IPS-11a (cell line): Measurements from ENCODE around the gene FAM53B.
"Not testable (repeated sequence)": the region's sequence is repeated elsewhere in the genome, so short reads cannot be mapped to it uniquely, and the experiment has no call there.

Experiments used
- H3K4me3 ChIP-seq: one replicate; pipeline ENCODE4 v1.5.1; 2013; ENCODE audit warnings: low read depth, low read length, control low read depth

The FAM53B gene

DNA sequence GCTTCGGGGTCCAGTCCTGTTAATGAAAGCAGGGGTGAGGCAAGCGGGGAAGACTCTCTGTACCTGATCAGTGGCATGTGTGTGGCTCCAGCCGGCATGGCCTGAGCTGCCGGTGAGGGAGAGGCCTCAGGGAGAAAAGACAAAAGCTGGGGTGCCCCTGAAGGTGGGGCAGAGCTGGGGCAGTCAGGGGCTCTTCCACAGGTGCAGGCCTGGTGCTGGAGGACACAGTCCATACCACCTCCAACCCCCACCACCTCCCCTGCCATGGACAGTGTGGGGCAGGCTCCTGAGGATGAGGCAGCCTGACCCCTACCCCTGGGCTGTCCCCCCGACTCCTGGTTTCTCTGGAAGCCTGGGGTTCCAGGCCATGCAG is 153.1 kb downstream of the FAM53B start:
- H3K4me3 ChIP-seq = no peak overlapping the region

DNA sequence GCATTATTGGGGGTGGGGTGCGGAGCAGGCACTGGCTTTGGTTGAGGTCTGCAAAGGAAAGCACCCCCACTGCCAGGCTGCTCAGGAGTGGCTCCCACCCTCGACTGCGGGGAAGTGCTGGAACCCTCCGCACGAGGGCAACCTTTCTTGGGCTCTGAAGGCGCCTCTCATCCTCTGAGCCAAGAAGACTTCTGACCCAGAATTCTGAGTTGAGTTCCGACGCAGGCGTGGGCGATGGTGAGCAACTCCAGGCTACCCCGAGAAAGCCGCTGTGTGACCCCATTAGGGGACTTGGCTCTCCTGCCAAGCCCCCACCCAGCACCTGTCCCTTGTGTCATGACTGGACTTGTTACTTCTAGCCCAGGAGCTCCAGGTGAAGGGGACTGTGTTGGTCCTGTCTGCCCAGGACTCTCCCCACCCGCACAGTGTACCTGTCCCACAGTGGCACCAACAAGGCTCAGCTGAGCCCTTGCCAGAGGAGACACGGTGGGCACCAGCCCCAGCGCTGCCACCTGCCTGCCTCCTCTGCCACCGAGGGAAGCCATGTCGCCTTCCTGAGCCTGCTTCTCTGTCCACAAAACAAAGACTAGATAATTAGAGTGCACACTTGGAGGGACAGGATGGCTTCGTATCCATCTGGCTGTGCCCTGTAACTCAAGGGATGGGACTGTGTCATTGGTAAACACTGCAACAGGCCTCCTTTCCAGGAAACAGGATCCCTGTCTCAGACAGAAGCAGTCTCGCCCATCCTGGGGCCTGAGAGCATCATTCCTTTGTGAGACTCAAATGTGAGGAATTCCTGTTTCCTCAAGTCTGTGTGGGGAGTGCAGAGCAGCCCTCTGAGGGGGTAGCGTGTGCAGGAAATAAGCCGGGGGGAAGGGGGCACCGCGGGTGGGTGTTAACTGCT is 153.7 kb downstream of the FAM53B start:
- H3K4me3 ChIP-seq = no peak overlapping the region

DNA sequence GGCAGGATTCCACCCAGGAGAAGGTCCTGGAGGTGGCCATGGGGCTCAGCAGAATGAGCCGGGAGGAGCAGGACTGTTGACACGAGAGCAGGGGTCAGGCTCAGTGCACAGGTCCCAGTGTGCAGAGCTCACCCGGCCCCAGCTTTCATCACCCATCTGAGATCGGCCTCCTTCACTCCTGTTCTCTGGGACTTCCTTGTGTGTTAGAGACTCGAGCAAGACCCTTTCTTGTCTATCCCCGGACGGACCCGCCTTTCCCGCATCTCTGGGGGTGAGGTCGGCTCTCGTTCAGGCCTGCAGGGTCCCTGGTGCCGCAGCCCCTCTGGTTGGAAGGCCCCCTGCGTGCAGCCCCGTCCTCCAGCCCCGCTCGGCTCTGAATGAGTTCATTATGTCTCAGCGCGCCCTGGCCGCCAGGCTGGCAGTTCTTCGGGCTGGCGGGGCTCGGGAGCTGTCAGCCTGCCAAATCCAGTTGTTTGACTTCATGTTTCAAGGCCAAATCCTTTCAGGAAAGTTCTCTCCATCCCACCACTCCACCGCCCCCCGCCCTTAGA is 154.6 kb downstream of the FAM53B start:
- no peak overlapping the region for H3K4me3 ChIP-seq

DNA sequence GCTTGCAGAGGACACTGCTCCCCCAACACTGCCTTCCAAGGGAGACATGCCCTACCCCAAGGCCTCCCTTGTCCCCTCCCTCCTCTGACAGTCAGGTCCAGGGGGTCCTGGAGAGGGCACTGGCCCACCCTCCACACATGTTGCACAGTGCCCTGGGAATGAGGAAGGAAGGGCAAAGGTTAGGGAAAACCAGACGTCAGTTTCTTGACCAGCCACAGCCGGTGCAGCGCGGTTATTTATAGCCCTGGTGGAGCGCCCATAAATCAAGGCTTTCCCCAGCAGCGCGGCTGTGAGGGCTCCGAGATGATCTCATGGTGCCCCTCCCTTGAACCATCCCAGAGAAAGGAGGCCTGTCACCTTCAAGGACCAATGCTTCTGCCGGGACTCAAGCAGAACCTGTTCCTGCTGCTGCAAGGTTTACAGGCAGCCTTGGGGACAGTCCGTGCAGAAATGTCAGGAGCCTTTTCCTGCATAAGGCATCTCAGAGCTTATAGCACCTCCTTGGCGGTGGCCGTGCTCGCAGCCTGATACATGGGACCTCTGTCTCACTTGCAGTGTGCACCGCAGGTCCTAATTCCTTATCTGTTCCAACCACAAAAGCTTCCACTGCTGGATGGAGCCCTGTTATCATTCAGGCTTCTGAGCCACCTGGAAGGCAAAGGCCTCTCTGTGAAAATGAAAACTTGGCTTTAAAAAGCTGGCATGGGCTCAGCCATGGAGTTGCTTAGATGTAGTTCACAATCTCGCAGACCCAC is 155.3 kb downstream of the FAM53B start:
- no peak overlapping the region for H3K4me3 ChIP-seq

DNA sequence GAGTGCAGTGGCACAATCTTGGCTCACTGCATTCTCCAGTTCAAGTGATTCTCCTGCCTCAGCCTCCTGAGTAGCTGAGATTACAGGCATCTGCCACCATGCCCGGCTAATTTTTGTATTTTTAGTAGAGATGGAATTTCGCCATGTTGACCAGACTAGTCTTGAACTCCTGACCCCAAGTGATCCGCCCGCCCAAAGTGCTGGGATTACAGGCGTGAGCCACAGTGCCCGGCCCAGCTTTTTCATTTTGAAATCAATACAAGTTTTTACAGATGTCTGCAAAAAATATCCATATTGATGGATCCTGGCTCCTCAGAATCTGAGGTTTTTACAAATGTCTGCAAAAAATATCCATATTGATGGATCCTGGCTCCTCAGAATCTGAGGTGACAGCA is 155.8 kb downstream of the FAM53B start:
- H3K4me3 ChIP-seq = not testable (repeated sequence)

DNA sequence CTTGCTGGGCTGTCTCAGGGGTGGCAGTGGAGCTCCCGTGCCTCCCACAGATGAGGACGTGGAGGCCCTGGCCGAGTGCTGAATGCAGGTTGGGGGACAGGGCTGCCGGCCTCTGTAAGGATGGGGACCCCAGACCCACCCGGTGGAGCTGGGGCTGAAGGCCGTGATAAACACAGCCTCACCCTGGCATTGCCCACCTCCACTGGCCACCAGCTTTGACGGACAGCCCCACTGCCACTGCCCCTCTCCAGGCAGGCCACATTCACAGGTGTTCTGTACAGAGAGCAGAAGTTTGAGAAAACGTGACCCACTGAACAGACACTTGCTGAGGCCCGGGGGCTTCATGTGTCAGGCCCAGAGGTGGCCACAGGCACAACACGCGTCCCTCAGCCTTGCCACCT is 156.4 kb downstream of the FAM53B start:
- H3K4me3 ChIP-seq = no peak overlapping the region

DNA sequence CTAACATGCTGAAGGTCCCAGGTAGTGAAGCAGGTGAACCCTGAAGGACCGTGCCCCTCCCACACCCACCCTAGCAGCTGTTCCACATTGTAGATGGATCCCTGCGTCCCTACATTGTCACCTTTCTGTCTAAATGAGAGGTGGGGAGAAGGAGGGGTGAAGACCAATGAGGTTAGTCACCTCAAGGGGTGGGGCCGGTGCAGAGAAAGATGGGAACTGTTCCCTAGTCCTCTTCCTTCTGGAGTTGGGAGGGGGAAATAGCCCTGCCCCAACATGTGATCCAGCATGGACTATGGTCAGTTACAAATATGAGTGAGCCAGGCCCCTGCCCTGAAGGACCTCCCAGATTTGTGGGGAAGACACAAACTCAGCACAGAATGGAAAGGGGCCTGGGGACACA is 158.0 kb downstream of the FAM53B start:
- H3K4me3 ChIP-seq = no peak overlapping the region

DNA sequence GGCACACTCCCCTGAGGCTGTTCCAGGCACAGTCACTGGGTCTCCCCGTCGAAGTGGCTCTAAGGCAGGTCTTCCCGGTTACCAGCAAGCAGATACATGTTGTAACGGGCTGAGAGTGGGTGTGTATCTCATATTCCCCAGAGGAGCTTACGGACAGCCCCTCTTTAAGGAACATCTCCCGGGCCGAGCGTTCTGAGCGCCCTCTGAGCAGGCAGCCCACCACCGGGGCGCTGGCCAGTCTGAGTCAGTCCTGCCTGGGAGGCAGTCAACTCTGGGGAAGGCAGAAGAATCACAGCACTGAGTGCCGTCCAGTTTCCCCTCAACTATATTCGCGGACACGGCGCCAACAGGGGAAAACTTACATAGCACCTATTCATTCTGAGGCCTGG is 165.2 kb downstream of the FAM53B start:
- H3K4me3 ChIP-seq = no peak overlapping the region

DNA sequence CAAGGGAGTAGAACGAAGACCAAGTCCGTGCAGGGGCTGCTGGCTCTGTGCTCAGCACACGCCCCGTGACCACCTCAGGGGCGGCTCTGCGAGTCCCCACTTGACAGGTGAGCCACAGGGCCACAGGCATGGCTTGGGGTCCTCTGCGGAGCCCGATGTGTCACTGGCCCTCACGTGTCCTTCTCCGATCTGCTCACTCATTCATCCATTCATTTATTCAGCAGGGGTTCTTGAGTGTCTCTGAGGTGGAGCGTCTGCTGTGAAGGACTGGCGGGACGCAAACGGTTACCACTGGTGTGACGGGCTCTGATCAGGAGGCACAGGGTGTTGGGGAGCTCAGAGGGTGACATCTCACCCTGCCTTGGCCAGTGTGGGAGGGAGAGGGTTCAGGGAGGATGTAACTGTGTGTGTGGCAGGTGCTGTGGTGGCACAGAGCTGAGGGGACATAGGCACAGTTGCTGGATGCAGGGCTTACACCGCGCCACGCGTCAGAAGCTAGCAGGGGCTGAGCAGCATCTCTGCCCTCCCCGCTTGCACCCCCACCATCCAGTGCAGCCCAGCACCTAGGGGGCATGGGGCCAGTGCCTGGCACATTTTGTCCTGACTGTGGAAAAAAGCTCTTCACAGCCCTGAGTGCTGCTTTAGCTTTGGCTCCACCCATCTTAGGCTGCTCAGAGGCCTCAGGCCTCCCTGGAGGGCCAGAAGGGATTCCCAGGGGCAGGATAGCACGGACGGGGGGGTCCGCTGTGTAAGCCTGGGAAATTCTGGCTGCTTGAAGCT is 165.8 kb downstream of the FAM53B start:
- H3K4me3 ChIP-seq = no peak overlapping the region

DNA sequence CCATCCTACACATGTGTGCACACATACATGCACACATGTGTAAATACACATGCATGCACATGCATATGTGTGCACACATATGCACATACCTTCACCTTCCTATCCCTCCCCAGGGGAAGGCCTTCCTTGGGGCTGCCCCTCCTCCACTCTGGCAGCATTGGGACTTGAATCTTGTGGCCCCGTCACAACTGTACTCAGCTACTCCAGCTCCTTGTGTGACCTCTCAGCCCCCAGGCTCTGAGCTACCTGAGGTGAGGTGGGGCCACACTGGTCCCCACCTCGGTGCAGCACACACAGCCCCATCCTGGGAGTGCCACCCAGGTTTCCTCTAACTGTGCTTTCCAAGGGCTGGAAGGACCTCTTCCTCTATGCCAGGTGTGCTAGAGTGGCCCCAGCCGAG is 166.5 kb downstream of the FAM53B start:
- H3K4me3 ChIP-seq = no peak overlapping the region

DNA sequence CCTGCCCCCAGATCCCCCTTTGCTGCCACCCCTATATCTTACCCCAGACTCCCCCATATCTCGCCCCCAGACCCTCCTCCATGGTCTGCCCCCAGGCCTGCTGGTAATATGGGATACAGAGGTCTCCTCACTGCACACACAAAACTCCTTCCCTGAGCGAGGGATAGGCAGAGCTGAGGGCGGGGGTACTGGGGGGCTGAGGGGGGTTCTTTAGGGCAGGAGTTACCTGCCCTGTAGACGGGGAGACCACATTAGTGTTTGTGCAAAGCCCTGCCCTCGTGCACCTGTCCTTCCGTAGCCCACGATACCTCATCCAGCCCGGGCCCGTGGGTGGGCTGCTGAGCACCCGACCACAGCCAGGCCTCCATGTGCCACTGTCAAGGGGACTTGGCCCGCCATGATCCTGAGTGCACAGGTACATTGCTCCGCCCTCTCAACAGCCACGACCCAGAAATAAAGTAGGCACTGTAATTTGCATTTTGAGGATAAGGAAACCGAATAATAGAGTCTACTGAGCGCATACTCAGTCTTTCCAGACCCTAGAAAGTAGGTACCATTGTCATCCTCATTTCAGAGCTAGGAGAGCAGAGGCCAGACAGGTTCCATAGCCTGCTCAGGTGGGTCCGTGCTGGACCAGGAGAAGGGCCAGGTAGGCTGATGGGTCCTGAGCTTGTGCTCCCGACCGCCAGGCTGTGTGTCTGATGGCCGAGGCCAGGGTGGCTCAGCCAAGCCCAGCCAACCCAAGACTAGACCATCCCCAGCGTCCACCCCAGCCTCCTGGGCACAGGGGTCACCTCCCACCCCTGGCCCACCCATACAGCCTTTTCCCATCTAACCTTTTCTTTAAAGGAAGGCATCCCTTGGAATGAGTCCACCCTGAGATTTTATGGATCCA is 167.4 kb downstream of the FAM53B start:
- no peak overlapping the region for H3K4me3 ChIP-seq

DNA sequence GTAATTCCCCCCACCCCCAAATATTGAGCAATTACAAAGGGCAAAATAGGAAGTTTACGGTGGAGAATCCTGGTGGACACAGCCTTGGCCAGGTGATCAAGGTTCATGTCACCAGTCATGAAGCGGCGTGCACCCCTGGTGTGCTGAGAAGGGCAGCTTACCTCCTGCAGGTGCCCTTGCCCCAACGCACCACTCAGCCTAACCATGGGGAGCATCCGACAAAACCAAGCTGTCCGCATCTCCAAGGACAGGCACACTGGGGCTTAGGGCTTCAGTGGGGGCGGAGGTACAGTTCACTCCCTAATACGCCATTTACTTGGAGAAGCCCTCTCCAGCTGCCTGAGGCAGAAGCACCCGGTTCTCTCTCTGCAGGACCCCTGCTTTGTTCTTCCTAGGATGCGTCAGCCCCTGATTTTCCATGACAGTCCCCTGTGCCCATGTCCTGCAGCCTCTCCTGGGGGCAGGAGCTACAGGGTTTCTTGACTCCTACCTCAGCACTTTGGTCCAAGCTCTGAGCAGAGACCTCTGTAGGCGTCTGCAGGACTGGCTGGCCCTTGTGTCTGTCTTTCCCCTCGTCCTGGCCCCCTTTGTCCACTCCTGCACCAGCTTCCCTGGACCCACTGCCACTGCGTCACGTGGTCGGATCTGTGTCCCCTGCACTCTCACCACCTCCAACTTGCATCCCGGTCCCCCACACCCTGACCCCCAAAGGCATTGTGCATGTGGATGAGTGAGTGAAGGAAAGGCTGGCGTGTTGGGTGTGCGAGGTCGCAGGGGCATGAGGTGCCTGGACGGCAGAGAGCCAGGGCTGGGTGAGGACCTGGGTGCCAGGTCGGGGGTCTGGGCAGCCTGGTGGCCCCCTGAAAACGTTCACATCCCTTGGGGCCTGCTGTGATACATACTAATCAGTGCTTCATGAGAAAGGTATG is 168.8 kb downstream of the FAM53B start:
- no peak overlapping the region for H3K4me3 ChIP-seq

DNA sequence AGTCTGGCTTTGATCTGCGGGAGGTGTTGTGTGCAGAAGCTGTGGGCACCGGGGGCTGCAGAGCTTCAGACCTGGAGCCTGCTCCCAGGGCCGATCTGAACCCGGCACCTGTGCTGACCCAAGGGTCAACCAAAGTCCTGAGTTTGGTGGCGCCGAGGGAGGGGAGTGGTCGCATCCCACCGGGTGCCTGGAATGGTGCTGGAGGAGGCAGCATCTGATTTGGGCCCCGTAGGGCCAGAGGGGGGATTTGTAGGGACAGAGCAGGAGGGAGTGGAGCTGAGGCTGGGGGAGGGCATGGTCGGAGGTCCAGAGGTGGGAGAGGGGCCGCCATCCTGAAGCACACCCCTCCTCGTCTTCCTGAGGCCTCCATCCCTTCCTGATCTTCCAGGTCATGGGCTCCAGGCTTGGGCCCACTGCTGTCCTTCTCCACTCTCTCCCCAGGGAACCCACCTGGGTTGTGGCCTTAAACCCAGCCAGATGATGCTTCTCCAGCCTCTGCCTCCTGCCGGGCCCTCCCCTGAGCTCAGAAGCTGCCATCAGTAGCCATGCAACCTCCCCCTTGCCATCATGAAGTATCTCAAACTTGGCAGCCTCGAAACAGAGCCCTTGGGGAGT is 169.6 kb downstream of the FAM53B start:
- H3K4me3 ChIP-seq = no peak overlapping the region

DNA sequence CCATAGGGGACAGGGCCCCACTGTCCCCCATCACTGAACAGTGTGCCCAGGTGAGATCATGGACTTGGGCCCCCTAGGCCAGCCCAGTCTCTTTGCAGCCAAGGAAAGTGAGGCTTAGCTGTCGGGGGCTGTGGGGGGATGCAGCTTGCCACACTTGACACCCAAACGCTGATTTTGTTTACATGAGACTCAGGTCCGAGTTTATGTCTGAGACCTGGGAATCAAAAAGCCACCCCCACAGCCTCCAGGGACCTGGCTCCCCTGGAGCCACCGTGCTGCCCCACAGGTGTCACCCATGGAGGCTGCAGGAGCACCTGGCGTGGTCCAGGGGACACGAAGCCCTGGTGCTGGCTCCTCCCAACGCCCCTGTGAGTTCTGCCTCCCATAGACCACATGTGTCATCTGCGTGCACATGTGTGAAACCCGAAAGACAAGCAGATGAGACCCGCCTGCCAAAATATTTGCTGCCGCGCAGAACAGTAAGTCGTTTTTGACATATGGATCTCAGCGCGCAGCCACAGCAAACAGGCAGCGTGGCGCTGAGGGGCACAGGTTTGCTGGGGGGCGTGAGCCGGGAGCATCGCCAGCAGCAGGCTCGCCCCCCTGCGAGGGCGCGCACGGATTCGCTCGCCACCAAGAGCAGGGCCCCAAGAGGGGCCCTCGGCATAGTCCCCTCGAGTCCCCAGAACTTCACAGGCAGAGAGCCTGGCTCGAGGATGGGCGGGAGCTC is 170.3 kb downstream of the FAM53B start:
- no peak overlapping the region for H3K4me3 ChIP-seq

DNA sequence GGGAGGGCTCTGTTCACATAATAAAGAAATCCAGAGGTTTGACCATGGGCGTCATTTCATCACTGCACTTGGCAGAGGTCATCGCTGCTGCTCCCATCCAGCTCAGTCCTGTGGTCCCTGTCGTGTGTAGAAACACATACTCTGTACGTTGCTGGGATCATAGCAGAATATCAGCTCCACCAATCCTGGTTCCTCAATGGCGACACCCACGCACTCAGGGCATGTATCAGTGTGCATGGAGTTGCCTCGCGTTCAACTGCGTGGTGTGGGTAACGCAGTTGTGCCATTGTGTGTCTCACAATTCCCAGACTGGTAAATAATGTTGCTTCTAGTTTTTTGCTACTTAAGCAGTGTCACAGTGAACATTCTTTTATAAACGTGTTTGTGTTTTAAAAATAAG is 171.4 kb downstream of the FAM53B start:
- no peak overlapping the region for H3K4me3 ChIP-seq

DNA sequence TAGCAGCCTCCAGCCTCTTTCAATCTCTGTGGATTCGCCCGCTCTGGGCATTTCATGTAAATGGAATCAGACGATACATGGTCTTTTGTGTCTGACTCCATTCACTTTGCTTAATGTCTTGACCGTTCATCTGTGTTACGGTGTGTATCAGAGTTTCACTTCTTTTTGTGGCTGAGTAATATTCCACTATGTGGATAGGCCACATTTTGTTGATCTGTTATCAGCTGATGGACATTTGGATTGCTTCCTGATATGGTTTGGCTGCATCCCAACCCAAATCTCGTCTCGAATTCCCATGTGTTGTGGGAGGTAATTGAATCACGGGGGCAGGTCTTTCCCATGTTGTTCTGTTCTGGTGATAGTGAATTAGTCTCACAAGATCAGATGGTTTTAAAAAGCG is 173.5 kb downstream of the FAM53B start:
- no peak overlapping the region for H3K4me3 ChIP-seq

DNA sequence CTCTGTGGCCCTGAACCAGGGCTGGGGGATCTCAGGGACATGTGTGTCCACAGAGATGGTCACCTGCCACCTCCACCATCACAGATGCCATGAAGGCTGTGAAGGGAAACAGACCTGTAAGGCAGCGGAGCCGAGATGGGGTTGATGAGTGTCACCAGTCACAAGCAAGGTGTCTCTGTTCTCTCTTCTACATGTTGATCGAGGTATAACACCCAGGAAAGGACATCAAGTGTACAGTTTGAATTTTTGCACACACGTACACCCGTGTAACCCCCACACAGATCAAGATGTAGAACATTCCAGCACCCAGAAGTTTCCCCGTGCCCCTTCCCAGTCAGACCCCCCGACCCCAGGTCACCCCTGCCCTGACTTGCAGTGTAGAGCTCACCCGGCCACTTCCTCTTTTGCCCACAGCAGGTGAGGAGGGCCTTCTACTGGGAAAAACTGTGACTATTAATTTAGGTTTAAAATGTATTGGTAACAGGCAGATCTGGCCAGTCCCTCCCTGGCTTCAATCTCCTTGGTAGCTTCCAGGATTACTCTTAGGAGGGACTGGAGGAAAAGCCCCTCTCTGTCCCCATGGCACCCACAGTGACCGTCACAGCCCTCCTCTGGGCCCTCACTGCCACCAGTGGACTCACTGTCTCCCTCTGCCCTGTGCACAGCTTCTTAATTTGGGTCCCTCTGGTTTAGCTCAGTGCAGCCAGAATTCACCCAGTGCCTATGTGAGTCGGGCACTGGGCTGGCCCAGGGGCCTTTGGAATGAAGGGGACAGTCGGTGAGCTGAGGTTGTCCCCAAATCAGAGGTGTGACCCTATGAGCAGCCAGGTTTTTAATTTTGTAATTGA is 174.3 kb downstream of the FAM53B start:
- H3K4me3 ChIP-seq = no peak overlapping the region
